CD14-positive monocyte (primary cell): ENCODE data around the gene CYP4F8. TPM values are rescaled to one million over a fixed set of nuclear protein-coding genes. Genes with fewer than 3 reads are reported as not detected.

ENCODE experiments used
- DNase-seq, 3 donors: peaks; one replicate each; pipeline ENCODE4 v3.0.0-alpha.2; 2011 to 2022
- H2AFZ ChIP-seq: 2 replicates; pipeline ENCODE4 v1.6.0; 2012; ENCODE audit warnings: mild to moderate bottlenecking, low read depth, low read length, inconsistent platforms; ENCODE audit not compliant: insufficient read depth, poor library complexity, severe bottlenecking
- H3K27ac ChIP-seq, 2 donors: 1 replicate in 1 of 2; 2 replicates in 1 of 2; pipeline ENCODE4 v1.5.1; 2012 to 2013; ENCODE audit warnings: low read length in 2 of 2, control low read depth in 1 of 2, inconsistent platforms in 1 of 2, low read depth in 1 of 2, mild to moderate bottlenecking in 1 of 2
- H3K27me3 ChIP-seq, 2 donors: one replicate each; pipeline versions ENCODE4 v1.6.0 to v1.6.1; 2011 to 2013; ENCODE audit warnings: low read length in 2 of 2; ENCODE audit not compliant: control insufficient read depth in 2 of 2, insufficient read depth in 2 of 2
- H3K36me3 ChIP-seq, 2 donors: replicated peaks in 1 of 2; 1 replicate in 1 of 2; 2 replicates in 1 of 2; pipeline versions ENCODE4 v1.5.1 to v1.6.1; 2012 to 2013; ENCODE audit warnings: low read length in 2 of 2, control low read depth in 1 of 2, inconsistent platforms in 1 of 2, mild to moderate bottlenecking in 1 of 2; ENCODE audit not compliant: insufficient read depth in 2 of 2, control insufficient read depth in 1 of 2
- H3K4me1 ChIP-seq, 2 donors: 1 replicate in 1 of 2; 2 replicates in 1 of 2; pipeline versions ENCODE4 v1.5.1 to v1.6.1; 2012 to 2013; ENCODE audit warnings: low read length in 2 of 2, control low read depth in 1 of 2, inconsistent platforms in 1 of 2, mild to moderate bottlenecking in 1 of 2, moderate library complexity in 1 of 2; ENCODE audit not compliant: insufficient read depth in 2 of 2, control insufficient read depth in 1 of 2
- H3K4me2 ChIP-seq: replicated peaks from 2 replicates; pipeline ENCODE3; 2012; ENCODE audit warnings: low read length, moderate library complexity, mild to moderate bottlenecking; ENCODE audit not compliant: poor library complexity, severe bottlenecking; ENCODE audit errors: extremely low read depth
- H3K4me3 ChIP-seq, 3 experiments: fragments of 200-600 bp in 1 of 3; sonication (generic) in 1 of 3; replicated peaks in 1 of 3; 1 replicate in 2 of 3; 2 replicates in 1 of 3; pipeline ENCODE4 v1.5.1; 2011 to 2013; ENCODE audit warnings: low read length in 3 of 3, mild to moderate bottlenecking in 3 of 3, control low read depth in 2 of 3, low read depth in 2 of 3, inconsistent platforms in 1 of 3, moderate library complexity in 1 of 3
- H3K79me2 ChIP-seq: 2 replicates; pipeline ENCODE4 v1.6.0; 2012; ENCODE audit warnings: mild to moderate bottlenecking, control low read depth, inconsistent platforms, low read length, moderate library complexity; ENCODE audit not compliant: insufficient read depth
- H3K9ac ChIP-seq: 2 replicates; pipeline ENCODE4 v1.6.0; 2017; ENCODE audit warnings: low read length, mild to moderate bottlenecking; ENCODE audit not compliant: insufficient read depth, poor library complexity, severe bottlenecking
- H3K9me3 ChIP-seq, 2 donors: replicated peaks in 1 of 2; 1 replicate in 1 of 2; 2 replicates in 1 of 2; pipeline versions ENCODE4 v1.5.1 to v1.6.1; 2012 to 2013; ENCODE audit warnings: low read length in 2 of 2, control low read depth in 1 of 2; ENCODE audit not compliant: control insufficient read depth in 1 of 2, insufficient read depth in 1 of 2
- H4K20me1 ChIP-seq: 2 replicates; pipeline ENCODE4 v1.6.0; 2012; ENCODE audit warnings: mild to moderate bottlenecking, low read length, control low read depth, moderate library complexity; ENCODE audit not compliant: insufficient read depth
- H3K27ac Mint-ChIP-seq, 7 donors: one replicate each; pipeline ENCODE4 v1.8.0; 2020; ENCODE audit warnings: mild to moderate bottlenecking in 7 of 7, mixed read lengths in 7 of 7, moderate library complexity in 6 of 7, inconsistent platforms in 2 of 7
- H3K27me3 Mint-ChIP-seq, 3 donors: one replicate each; pipeline ENCODE4 v1.8.0; 2021 to 2022; ENCODE audit warnings: low read depth in 3 of 3, mild to moderate bottlenecking in 3 of 3, mixed read lengths in 3 of 3, moderate library complexity in 3 of 3, inconsistent platforms in 1 of 3
- H3K36me3 Mint-ChIP-seq, 2 donors: one replicate each; pipeline ENCODE4 v1.8.0; 2020; ENCODE audit warnings: mixed read lengths in 2 of 2, inconsistent platforms in 1 of 2, mild to moderate bottlenecking in 1 of 2
- H3K4me1 Mint-ChIP-seq: one replicate; pipeline ENCODE4 v1.8.0; 2020; ENCODE audit warnings: mild to moderate bottlenecking, mixed read lengths
- H3K4me3 Mint-ChIP-seq, 2 donors: one replicate each; pipeline ENCODE4 v1.8.0; 2020; ENCODE audit warnings: mild to moderate bottlenecking in 2 of 2, mixed read lengths in 2 of 2, moderate library complexity in 1 of 2
- H3K9me3 Mint-ChIP-seq, 7 donors: one replicate each; pipeline ENCODE4 v1.8.0; 2020 to 2022; ENCODE audit warnings: mixed read lengths in 7 of 7, mild to moderate bottlenecking in 6 of 7, moderate library complexity in 6 of 7, inconsistent platforms in 2 of 7
- WGBS: methylation state at CpG from one replicate; pipeline ENCODE4 v1.1.5; 2013; ENCODE audit warnings: missing lambda C conversion rate; ENCODE audit not compliant: insufficient coverage; 5-methylcytosine and 5-hydroxymethylcytosine counted together
- intact Hi-C, 2 donors: fragments of 100-400 bp; cut with micrococcal nuclease; formaldehyde crosslinking; loops; one replicate each; pipeline versions ENCODE4 v1.15.0 to v1.15.1; 2023
- polyA plus RNA-seq, 3 donors: library from polyadenylated mRNA; depleted of rRNA in 1 of 3; unstranded in 2 of 3; stranded (reverse) in 1 of 3; fragments of 300-500 nt in 2 of 3; fragments of >200 nt in 1 of 3; fragmentation: Illumina TruSeq in 2 of 3; gene quantifications; 1 replicate in 2 of 3; 2 replicates in 1 of 3; pipeline ENCODE4 v1.2.3, GENCODE V29; 2012 to 2021
- TF ChIP-seq, protein P1 (sequence below): fragments of 200-600 bp; IDR thresholded peaks from one replicate; pipeline ENCODE4 v1.8.0; 2022; ENCODE audit warnings: antibody characterized with exemption, mild to moderate bottlenecking

Gene CYP4F8
- polyA plus RNA-seq, 3 donors, result not detected

- Mint-ChIP-seq H3K36me3 (peaks cover 0 to 21% of the 10 kb centered on the region in 2 donors), H3K27ac (no peak overlapping the region), H3K27me3 (peaks cover 2 to 3% (median 3%) of the 10 kb centered on the region in 3 donors), H3K9me3 (peaks cover 0 to 4% (median 1%) of the 10 kb centered on the region in 7 donors), H3K4me1 (peaks cover 37% of the 10 kb centered on the region), H3K4me3 (no peak overlapping the region)
- Histone ChIP-seq H3K4me1 (peaks cover 31 to 33% of the 10 kb centered on the region in 2 donors), H3K9me3 (no peaks in the 10 kb centered on the region), H3K4me2 (no peak overlapping the region), H3K27me3 (no peaks in the 10 kb centered on the region), H3K36me3 (no peaks in the 10 kb centered on the region), H3K9ac (no peak overlapping the region), H3K4me3 (no peak overlapping the region), H3K79me2 (no peaks in the 10 kb centered on the region), H3K27ac (no peak overlapping the region), H2AFZ (no peak overlapping the region), H4K20me1 (no peaks in the 10 kb centered on the region)
- DNase-seq, result no peak
- TF ChIP-seq, protein P1, sequence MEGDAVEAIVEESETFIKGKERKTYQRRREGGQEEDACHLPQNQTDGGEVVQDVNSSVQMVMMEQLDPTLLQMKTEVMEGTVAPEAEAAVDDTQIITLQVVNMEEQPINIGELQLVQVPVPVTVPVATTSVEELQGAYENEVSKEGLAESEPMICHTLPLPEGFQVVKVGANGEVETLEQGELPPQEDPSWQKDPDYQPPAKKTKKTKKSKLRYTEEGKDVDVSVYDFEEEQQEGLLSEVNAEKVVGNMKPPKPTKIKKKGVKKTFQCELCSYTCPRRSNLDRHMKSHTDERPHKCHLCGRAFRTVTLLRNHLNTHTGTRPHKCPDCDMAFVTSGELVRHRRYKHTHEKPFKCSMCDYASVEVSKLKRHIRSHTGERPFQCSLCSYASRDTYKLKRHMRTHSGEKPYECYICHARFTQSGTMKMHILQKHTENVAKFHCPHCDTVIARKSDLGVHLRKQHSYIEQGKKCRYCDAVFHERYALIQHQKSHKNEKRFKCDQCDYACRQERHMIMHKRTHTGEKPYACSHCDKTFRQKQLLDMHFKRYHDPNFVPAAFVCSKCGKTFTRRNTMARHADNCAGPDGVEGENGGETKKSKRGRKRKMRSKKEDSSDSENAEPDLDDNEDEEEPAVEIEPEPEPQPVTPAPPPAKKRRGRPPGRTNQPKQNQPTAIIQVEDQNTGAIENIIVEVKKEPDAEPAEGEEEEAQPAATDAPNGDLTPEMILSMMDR, result no peak
- intact Hi-C loops, result no loop called here
- WGBS, result 94% methylated on average over 3 of the region's 3 CpGs
Observed at GRCh38 chr19:15643387-15643786, 28.4 kb downstream of the CYP4F8 start.

GRCh38 chr19:15644066-15644741, 29.2 kb downstream of the CYP4F8 start:
- Histone ChIP-seq H3K9ac (no peak overlapping the region), H3K27ac (no peak overlapping the region), H3K79me2 (no peaks in the 10 kb centered on the region), H3K4me1 (peaks cover 31 to 33% of the 10 kb centered on the region in 2 donors), H3K36me3 (no peaks in the 10 kb centered on the region), H3K27me3 (no peaks in the 10 kb centered on the region), H4K20me1 (no peaks in the 10 kb centered on the region), H3K9me3 (no peaks in the 10 kb centered on the region), H3K4me3 (no peak overlapping the region), H3K4me2 (no peak overlapping the region), H2AFZ (no peak overlapping the region)
- Mint-ChIP-seq H3K27me3 (peaks cover 2 to 3% (median 3%) of the 10 kb centered on the region in 3 donors), H3K9me3 (peaks cover 0 to 7% (median 1%) of the 10 kb centered on the region in 7 donors), H3K36me3 (peaks cover 0 to 25% of the 10 kb centered on the region in 2 donors), H3K27ac (no peak overlapping the region), H3K4me3 (no peak overlapping the region), H3K4me1 (peaks cover 37% of the 10 kb centered on the region)
- TF ChIP-seq, protein P1, result no peak
- intact Hi-C loops, result no loop called here
- 100% methylated on average over 2 of the region's 3 CpGs for WGBS
- no peak for DNase-seq
